GM23338 (cell line): ENCODE measurements around the gene WIF1. TPM values are rescaled to one million over a fixed set of nuclear protein-coding genes. Genes with fewer than 3 reads are reported as not detected.

ENCODE experiments used
- ATAC-seq: fragments of 200-7000 bp; cut with Tn5 transposase; 3 replicates; pipeline ENCODE4 v1.9.1; 2020
- DNase-seq: peaks from one replicate; pipeline ENCODE4 v3.0.0-alpha.2; 2015; ENCODE audit warnings: low spot score
- H2AFZ ChIP-seq: fragments of 200-600 bp; sonication (generic); 2 replicates; pipeline ENCODE4 v1.8.0; 2016; ENCODE audit warnings: antibody characterized with exemption, mild to moderate bottlenecking, moderate library complexity
- H3F3A ChIP-seq: fragments of 200-600 bp; sonication (generic); replicated peaks from 2 replicates; pipeline ENCODE4 v1.8.0; 2017; ENCODE audit warnings: antibody characterized with exemption, mixed run types, low read depth
- H3K27ac ChIP-seq: fragments of 200-600 bp; sonication (generic); 2 replicates; pipeline ENCODE4 v1.6.1; 2016; ENCODE audit warnings: low read depth
- H3K27me3 ChIP-seq: fragments of 200-600 bp; sonication (generic); 2 replicates; pipeline ENCODE4 v1.8.0; 2016; ENCODE audit warnings: mild to moderate bottlenecking, mixed run types, moderate library complexity; ENCODE audit not compliant: insufficient read depth
- H3K36me3 ChIP-seq: fragments of 200-600 bp; sonication (generic); 2 replicates; pipeline ENCODE4 v1.8.0; 2016; ENCODE audit warnings: mild to moderate bottlenecking; ENCODE audit not compliant: insufficient read depth
- H3K4me1 ChIP-seq: fragments of 200-600 bp; sonication (generic); 2 replicates; pipeline ENCODE4 v1.8.0; 2016; ENCODE audit warnings: mild to moderate bottlenecking, moderate library complexity; ENCODE audit not compliant: insufficient read depth
- H3K4me2 ChIP-seq: fragments of 200-600 bp; sonication (generic); 2 replicates; pipeline ENCODE4 v1.7.1; 2017; ENCODE audit warnings: mixed run types
- H3K4me3 ChIP-seq: fragments of 200-600 bp; sonication (generic); 2 replicates; pipeline ENCODE4 v1.6.1; 2016; ENCODE audit warnings: mixed run types
- H3K79me2 ChIP-seq: fragments of 200-600 bp; sonication (generic); replicated peaks from 2 replicates; pipeline ENCODE4 v1.8.0; 2017; ENCODE audit warnings: mild to moderate bottlenecking; ENCODE audit not compliant: insufficient read depth
- H3K9me2 ChIP-seq: fragments of 200-600 bp; sonication (generic); 2 replicates; pipeline ENCODE4 v1.8.0; 2017; ENCODE audit not compliant: insufficient read depth
- H4K20me1 ChIP-seq: fragments of 200-600 bp; sonication (generic); replicated peaks from 2 replicates; pipeline ENCODE4 v1.8.0; 2017; ENCODE audit warnings: mild to moderate bottlenecking; ENCODE audit not compliant: insufficient read depth
- H3K27ac Mint-ChIP-seq: 2 replicates; pipeline ENCODE4 v1.8.0; 2020; ENCODE audit warnings: inconsistent platforms, mild to moderate bottlenecking, moderate library complexity, mixed read lengths
- H3K27me3 Mint-ChIP-seq: 3 replicates; pipeline ENCODE4 v1.8.0; 2022; ENCODE audit warnings: low read depth, mild to moderate bottlenecking, moderate library complexity, mixed read lengths, inconsistent platforms; ENCODE audit not compliant: insufficient read depth, poor library complexity
- H3K36me3 Mint-ChIP-seq: 3 replicates; pipeline ENCODE4 v1.8.0; 2021; ENCODE audit warnings: low read depth, mild to moderate bottlenecking, inconsistent platforms, moderate library complexity, mixed read lengths
- H3K4me1 Mint-ChIP-seq: 3 replicates; pipeline ENCODE4 v1.8.0; 2020; ENCODE audit warnings: mild to moderate bottlenecking, inconsistent platforms, mixed read lengths
- H3K4me3 Mint-ChIP-seq: 3 replicates; pipeline ENCODE4 v1.8.0; 2021; ENCODE audit warnings: moderate library complexity, mild to moderate bottlenecking, inconsistent platforms, mixed read lengths
- H3K9me3 Mint-ChIP-seq: 3 replicates; pipeline ENCODE4 v1.8.0; 2020; ENCODE audit warnings: moderate library complexity, mild to moderate bottlenecking, inconsistent platforms, mixed read lengths
- CREB1 ChIP-seq: fragments of 250-450 bp; sonication (Bioruptor Pico); IDR thresholded peaks from 2 replicates; pipeline ENCODE4 v1.5.0; 2020; ENCODE audit warnings: low read depth, mild to moderate bottlenecking, moderate library complexity
- CTCF ChIP-seq, 2 experiments: fragments of 200-600 bp in 1 of 2; sonication (generic) in 1 of 2; conservative IDR thresholded peaks; 2 replicates each; pipeline versions ENCODE4 v1.5.1 to v1.6.1; 2016 to 2017; ENCODE audit warnings: antibody characterized with exemption in 2 of 2, low read depth in 2 of 2, mild to moderate bottlenecking in 2 of 2, moderate library complexity in 1 of 2
- ETS1 ChIP-seq: IDR thresholded peaks from 2 replicates; pipeline ENCODE4 v1.6.1; 2016; ENCODE audit warnings: antibody characterized with exemption
- EZH2 ChIP-seq: fragments of 200-600 bp; sonication (generic); IDR thresholded peaks from one replicate; pipeline ENCODE4 v1.8.0; 2017; ENCODE audit warnings: antibody characterized with exemption, mild to moderate bottlenecking, low read depth; ENCODE audit not compliant: unreplicated experiment
- EZH2phosphoT487 ChIP-seq: fragments of 200-600 bp; sonication (generic); IDR thresholded peaks from one replicate; pipeline ENCODE4 v1.8.1; 2018; ENCODE audit warnings: antibody characterized with exemption; ENCODE audit not compliant: unreplicated experiment
- JUNB ChIP-seq: IDR thresholded peaks from one replicate; pipeline ENCODE4 v1.6.1; 2016; ENCODE audit warnings: antibody characterized with exemption; ENCODE audit not compliant: unreplicated experiment
- NANOG ChIP-seq: IDR thresholded peaks from 2 replicates; pipeline ENCODE4 v1.6.1; 2016; ENCODE audit warnings: antibody characterized with exemption, borderline replicate concordance
- POLR2AphosphoS5 ChIP-seq: IDR thresholded peaks from 2 replicates; pipeline ENCODE4 v1.6.1; 2016; ENCODE audit warnings: antibody characterized with exemption, low read depth
- REST ChIP-seq: IDR thresholded peaks from one replicate; pipeline ENCODE4 v1.6.1; 2018; ENCODE audit warnings: antibody characterized with exemption; ENCODE audit not compliant: unreplicated experiment
- STAT1 ChIP-seq: IDR thresholded peaks from one replicate; pipeline ENCODE4 v1.6.1; 2016; ENCODE audit warnings: antibody characterized with exemption; ENCODE audit not compliant: unreplicated experiment
- ZNF114 ChIP-seq: fragments of 250-450 bp; sonication (Bioruptor Pico); IDR thresholded peaks from 2 replicates; pipeline ENCODE4 v1.5.0; 2020; ENCODE audit warnings: mild to moderate bottlenecking, moderate library complexity
- ZNF331 ChIP-seq: fragments of 250-450 bp; sonication (Bioruptor Pico); IDR thresholded peaks from 2 replicates; pipeline ENCODE4 v1.5.0; 2020; ENCODE audit warnings: low read depth, mild to moderate bottlenecking, moderate library complexity
- ZNF462 ChIP-seq: fragments of 250-450 bp; sonication (Bioruptor Pico); IDR thresholded peaks from 2 replicates; pipeline ENCODE4 v1.5.0; 2020; ENCODE audit warnings: mild to moderate bottlenecking, moderate library complexity
- long read RNA-seq: library from polyadenylated mRNA; unstranded; transcript quantifications from one replicate; pipeline ENCODE4 v2.0.0, GENCODE V29; 2020; ENCODE audit not compliant: unreplicated experiment
- polyA plus RNA-seq: library from polyadenylated mRNA; unstranded; fragments of >200 nt; fragmentation: Nextera tagmentation; extraction: Ambion mirVana; gene quantifications from 2 replicates; pipeline ENCODE4 v1.2.1, GENCODE V29; 2016
- total RNA-seq: library from RNA; depleted of rRNA; stranded (reverse); fragments of >200 nt; shearing (Covaris generic); gene quantifications from 2 replicates; pipeline ENCODE4 v1.2.3, GENCODE V29; 2014; rRNA removed

WIF1 gene
- total RNA-seq (3.1 and 4.1 TPM in 2 replicates), polyA plus RNA-seq (4.2 and 4.9 TPM in 2 replicates)
- long read RNA-seq, partial matches to known transcripts = 0 of 2 reads
- long read RNA-seq, other reads (novel, unspliced or antisense) = 1 of 2 reads

GRCh38 chr12:65121049-65121955 lies at the start of gene WIF1:
WIF1 (minus strand) TSS chr12:65121305; CDS start chr12:65121191, 114 bp downstream.
- H2AFZ ChIP-seq = peak within 1 kb of the TSS; percentile 88
- peaks cover 15% of the 10 kb centered on the region for H3K27me3 Mint-ChIP-seq

More at GRCh38 chr12:65121049-65121955, at the start of gene WIF1:
- ATAC-seq (peak; percentile 93), DNase-seq (peak; percentile 92)
- H3K36me3 ChIP-seq = no peaks in the 10 kb centered on the region
- peak within 1 kb of the TSS; percentile 67 for H3K4me3 Mint-ChIP-seq
- TF ChIP-seq ZNF331 (CRISPR knock-in tag) (no peak), POLR2AphosphoS5 (no peak), EZH2 (no peak), STAT1 (no peak), JUNB (no peak), ZNF462 (CRISPR knock-in tag) (no peak), CREB1 (CRISPR knock-in tag) (peak; percentile 29; the same call in 1 of the 2 replicates), NANOG (no peak), ETS1 (no peak), REST (no peak), CTCF (conservative IDR thresholded peaks at IDR 0.05; ENCODE audit: low read depth in 2 of 2) (peak; percentile 72 to 76), ZNF114 (CRISPR knock-in tag) (no peak), EZH2phosphoT487 (no peak)
- H3K27me3 ChIP-seq = peaks cover 41% of the 10 kb centered on the region
- peak within 1 kb of the TSS; percentile 58 for H3K4me3 ChIP-seq
- H3K9me2 ChIP-seq = no peaks in the 10 kb centered on the region
- H3K4me2 ChIP-seq = peak within 1 kb of the TSS; percentile 91
- no peak within 1 kb of the TSS for H3K27ac ChIP-seq
- H3K9me3 Mint-ChIP-seq = no peaks in the 10 kb centered on the region
- no peaks in the 10 kb centered on the region for H4K20me1 ChIP-seq
- peaks cover 8% of the 10 kb centered on the region; the same call in 1 of the 2 replicates for H3K4me1 ChIP-seq
- peaks cover 4% of the 10 kb centered on the region; the same call in 2 of the 3 replicates for H3K4me1 Mint-ChIP-seq
- no peaks in the 10 kb centered on the region for H3K79me2 ChIP-seq
- H3K36me3 Mint-ChIP-seq = no peaks in the 10 kb centered on the region; the same call in 2 of the 3 replicates
- H3K27ac Mint-ChIP-seq = no peak within 1 kb of the TSS
- no peaks in the 10 kb centered on the region for H3F3A ChIP-seq
